Islet precursor cell (in vitro differentiated cells): Measurements from ENCODE around the gene ENTR1.

Experiments
- DNase-seq: peaks from one replicate; pipeline ENCODE4 v3.0.0-alpha.2; 2018

ENTR1 gene

GRCh38 chr9:136375096-136375495 lies 35.3 kb downstream of the ENTR1 start:
- no peak for DNase-seq

DNA sequence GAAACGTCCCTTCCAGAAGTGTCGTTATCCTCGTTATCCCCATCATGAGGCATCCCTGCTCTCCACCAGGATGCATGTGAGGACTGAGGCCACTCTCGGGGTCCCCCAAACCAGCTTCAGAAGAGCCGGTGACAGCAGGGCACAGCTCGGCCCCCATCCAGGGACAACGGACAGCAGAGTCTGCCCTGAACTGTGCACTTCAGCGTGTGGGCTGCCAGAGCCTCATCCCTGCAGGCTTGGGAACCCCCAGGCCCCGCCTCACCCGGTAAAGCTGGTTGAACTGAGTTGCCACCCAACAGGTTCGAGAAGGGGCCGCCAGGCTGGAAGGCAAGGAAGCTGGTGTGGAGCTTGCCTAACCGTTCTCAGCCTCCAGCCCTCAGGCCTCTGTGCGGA lies 36.2 kb downstream of the ENTR1 start:
- no peak for DNase-seq

GRCh38 chr9:136373300-136374182 lies 36.9 kb downstream of the ENTR1 start, which contains the start of gene CARD9:
CARD9 (minus strand) TSS chr9:136373669; CDS start chr9:136372078, 1,591 bp downstream.
- DNase-seq = no peak

GRCh38 chr9:136372561-136373299 lies 37.7 kb downstream of the ENTR1 start:
- peak; percentile 84 for DNase-seq

DNA sequence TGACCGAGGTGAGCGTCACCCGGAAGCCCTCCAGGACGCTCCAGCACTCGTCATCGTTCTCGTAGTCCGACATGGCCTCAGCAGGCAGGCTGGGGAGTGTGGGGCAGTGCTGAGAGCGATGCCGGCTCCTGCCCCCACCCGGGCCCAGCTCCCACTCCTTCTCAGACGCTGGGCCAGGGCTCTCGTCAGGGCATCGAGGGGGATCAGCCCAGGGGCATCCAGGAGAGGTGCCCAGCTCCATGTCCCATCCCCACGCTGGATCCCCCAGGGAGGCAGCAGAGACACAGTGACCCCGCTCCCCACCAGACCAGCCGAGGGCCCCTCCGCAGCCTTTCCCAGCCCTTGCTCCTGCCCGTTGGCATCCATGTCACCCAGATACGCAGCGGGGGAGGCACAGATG lies 38.4 kb downstream of the ENTR1 start:
- DNase-seq = no peak

GRCh38 chr9:136371533-136371880 lies 38.9 kb downstream of the ENTR1 start:
- DNase-seq = no peak

- no peak for DNase-seq
These were observed 39.5 kb downstream of the ENTR1 start for GRCh38 chr9:136370687-136371532.

DNA sequence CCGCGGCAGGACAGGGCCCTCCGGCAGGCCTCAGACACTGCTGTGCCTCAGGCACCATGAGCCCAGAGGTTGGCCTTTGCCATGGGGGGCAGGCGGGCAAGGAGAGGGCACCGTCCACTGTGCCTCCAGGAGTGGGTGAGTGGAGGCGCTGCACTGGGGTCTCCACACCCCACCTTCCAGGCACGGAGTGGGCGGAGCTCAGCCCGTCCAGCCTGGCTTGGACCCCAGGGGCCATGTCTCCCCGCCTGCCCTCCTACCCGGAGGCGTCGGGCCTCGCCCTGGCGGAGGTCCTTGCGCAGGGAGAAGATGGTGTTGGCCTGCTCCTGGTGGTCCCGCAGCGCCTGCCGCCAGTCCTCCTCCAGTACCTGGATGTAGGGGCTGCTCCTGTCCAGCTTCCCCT lies 40.4 kb downstream of the ENTR1 start:
- no peak for DNase-seq

DNA sequence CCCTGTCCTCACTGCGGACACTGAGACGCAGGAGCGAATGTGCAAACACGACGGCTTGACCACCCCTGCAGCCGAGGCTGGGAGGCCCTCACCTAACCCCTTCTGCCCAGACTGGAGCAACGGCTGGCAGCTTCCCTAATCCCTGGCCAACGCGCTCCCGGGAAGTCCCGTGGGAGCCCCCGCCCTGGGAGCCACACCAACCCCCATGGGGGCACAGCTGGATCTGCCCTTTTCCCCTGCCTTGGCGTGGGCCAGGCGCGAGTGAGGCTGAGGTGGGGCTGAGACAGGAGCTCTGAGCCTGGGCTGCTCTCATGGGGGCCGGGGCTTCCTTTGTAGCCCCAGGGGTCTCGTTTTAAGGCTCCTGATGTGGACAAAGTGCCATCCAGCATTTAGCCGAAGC lies 42.2 kb downstream of the ENTR1 start:
- DNase-seq = no peak

DNA sequence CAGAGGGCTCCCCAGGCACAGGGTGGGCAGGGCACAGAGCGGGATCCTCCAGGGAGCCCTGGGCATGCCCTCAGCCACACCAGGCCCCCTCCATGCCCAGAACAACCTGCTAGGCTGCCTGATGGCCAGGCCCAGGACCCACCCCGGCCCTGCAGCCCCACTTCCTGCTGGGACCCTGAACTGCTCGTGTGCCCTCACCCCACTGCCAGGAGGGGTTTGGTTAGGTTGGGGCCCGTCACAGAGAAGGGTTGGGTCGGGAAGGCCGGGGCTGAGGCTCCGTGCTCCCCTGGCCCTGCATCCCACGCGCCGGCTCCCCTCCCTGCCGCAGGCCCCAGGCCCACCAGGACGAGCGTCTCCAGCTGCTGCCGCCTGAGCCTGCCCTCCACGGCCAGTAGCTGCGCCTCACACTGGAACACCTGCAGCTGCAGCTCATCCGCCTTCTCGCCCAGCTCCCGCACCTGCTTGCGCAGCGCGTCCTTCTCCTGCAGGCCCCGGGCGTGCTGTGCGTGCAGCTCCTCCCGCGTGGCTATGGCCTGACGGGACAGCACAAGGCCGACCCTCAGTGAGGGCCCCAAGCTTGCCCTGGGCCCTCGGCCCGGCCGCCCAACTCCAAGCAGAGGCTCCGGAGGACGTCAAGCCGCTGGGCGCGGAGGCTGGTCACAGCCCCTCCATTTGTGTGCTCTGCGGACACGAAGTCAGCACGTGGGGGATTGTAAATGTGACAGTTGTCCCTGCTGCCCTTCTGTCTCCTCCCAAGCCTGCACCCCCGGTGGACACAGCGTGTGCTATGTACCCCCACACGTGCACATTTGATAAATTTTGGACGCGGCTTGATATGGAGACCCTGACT lies 42.9 kb downstream of the ENTR1 start:
- DNase-seq = no peak

GRCh38 chr9:136366826-136367225 lies 43.6 kb downstream of the ENTR1 start:
- DNase-seq = no peak

GRCh38 chr9:136365775-136366222 lies 44.6 kb downstream of the ENTR1 start:
- DNase-seq = no peak

- no peak for DNase-seq
These were observed 45.3 kb downstream of the ENTR1 start for GRCh38 chr9:136364942-136365774.

DNA sequence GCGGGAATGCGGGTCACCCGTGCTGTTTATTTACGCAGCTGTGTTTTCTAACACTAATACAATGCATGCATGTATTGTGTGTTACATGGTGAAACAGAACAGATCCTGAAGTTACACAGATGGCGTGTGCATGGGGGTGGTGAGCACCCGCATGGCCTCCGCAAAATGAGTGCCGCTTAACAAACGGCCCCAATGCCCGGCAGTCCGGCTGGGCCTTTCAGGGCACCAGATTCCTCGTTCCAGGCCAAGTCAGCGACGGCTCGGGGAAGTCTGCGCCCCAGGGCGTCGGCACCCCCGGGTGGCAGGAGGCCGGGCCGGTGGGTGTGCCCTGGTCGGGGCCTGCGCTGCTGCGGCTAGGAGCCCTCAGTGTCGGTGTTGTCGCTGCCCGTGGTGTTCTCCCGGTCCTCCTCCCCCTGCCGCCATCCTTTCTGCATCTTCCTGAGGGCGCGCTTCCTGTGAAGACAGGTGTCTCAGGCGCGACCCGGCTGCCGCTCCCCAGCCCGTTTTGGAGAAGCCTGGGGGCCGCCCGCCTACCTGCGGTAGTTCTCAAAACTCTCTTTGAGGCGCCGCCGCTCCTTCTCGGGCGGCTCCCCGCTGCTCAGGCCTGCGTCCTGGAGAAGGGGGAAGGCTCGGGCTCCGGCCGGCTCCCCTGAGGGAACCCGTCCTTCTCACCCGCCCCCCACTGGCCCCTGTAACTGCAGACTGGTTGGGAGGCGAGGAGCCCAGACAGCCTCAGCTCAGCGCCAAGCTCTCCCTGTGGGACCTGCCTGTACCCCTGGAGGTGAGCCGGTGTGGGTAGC lies 46.3 kb downstream of the ENTR1 start:
- DNase-seq = no peak

GRCh38 chr9:136363106-136363948 lies 47.1 kb downstream of the ENTR1 start, which contains the start of gene DNLZ:
DNLZ (minus strand) TSS chr9:136363744; CDS start chr9:136363714, 30 bp downstream.
- DNase-seq = peak; percentile 99

GRCh38 chr9:136362450-136362784 lies 48.0 kb downstream of the ENTR1 start:
- DNase-seq = no peak

GRCh38 chr9:136361754-136362449 lies 48.5 kb downstream of the ENTR1 start:
- DNase-seq = no peak

GRCh38 chr9:136361047-136361753 lies 49.2 kb downstream of the ENTR1 start:
- no peak for DNase-seq
